H1 (cell line): ENCODE results near the gene CDK4. TPM values are rescaled to one million over a fixed set of nuclear protein-coding genes. Genes with fewer than 3 reads are reported as not detected.

Source experiments
- CEBPB ChIP-seq: IDR thresholded peaks from 2 replicates; pipeline ENCODE4 v1.6.1; 2012; ENCODE audit warnings: low read depth, low read length
- JUN ChIP-seq: IDR thresholded peaks from 2 replicates; pipeline ENCODE4 v1.6.1; 2011; ENCODE audit warnings: low read depth, mild to moderate bottlenecking, improper control_type of control experiment, low read length
- SAP30 ChIP-seq: fragments of 300-600 bp; sonication (generic); IDR thresholded peaks from 2 replicates; pipeline ENCODE4 v1.7.1; 2012; ENCODE audit warnings: low read length, moderate library complexity, mild to moderate bottlenecking, inconsistent platforms; ENCODE audit not compliant: insufficient read depth, insufficient replicate concordance
- polyA plus RNA-seq, 7 experiments: library from polyadenylated mRNA; depleted of rRNA in 3 of 7; stranded (reverse) in 5 of 7; unstranded in 2 of 7; fragments of >200 nt in 5 of 7; fragments of 200-250 nt in 2 of 7; gene quantifications; 1 replicate in 5 of 7; 2 replicates in 1 of 7; 4 replicates in 1 of 7; pipeline versions ENCODE4 v1.2.1 to v1.2.3, GENCODE V29; 2011 to 2013; ENCODE audit warnings: missing spikeins in 2 of 7, mixed read lengths in 2 of 7
- total RNA-seq: library from RNA; stranded (reverse); fragmentation: NEBNext Ultra II Directional; extraction: Animal tissue kit (Norgen Biotek cat#: 25700); gene quantifications from 2 replicates; pipeline ENCODE4 v1.2.1, GENCODE V29; 2021

The CDK4 gene
- total and polyA plus RNA-seq, 2 of the 8 experiments (the other 6 are each of a cell fraction or from before 2014, with no cell fraction given), result 174 to 368 TPM

DNA sequence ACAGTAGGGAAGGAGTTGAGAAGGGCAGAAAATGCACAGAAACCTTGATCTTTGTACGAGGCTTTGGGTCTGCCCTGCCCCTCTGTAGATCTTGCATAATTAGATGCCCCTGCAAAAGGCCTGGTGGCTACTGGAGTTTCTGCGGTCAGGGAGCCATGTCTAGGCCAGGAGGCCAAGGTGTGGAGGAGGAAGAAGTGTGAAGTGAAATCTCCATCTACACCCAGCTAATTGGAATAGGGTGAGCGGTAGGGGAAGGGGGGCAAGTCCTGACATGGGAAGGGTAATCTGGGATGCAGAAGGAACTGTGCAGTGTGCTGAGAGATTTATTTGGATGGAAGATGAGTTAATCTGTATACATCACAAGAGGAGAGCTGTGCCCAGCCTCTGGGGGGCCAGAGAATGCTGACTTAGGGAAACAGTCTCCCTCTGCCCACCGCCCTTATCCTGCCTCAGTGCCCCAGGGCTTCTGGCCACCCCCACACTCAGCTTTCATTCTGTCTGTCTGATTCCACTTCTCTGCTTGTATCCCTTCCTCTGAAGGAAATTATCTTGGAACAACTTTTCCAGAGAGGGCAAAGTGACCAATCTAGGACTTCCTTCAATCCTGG, 9.4 kb upstream of the CDK4 start (continued):
- TF ChIP-seq JUN, result no peak
- no peak for TF ChIP-seq SAP30
- no peak for TF ChIP-seq CEBPB
